WTC11 (cell line): ENCODE measurements around the gene FOXN3. TPM values are rescaled to one million over a fixed set of nuclear protein-coding genes. Genes with fewer than 3 reads are reported as not detected.

Experiments used
- ATAC-seq: fragments of 200-7000 bp; cut with Tn5 transposase; 2 replicates; pipeline ENCODE4 v1.10.0; 2021; ENCODE audit warnings: mild to moderate bottlenecking, moderate library complexity
- CTCF ChIA-PET: fragments of 300-600 bp; sonication (Branson Sonifier 250); formaldehyde crosslinking; loops from one replicate; lab custom pipeline; 2021; ENCODE audit warnings: antibody characterized with exemption; lab: Charles Lee
- POLR2A ChIA-PET: fragments of 350-600 bp; sonication (Branson Sonifier 250); formaldehyde crosslinking; loops from one replicate; lab custom pipeline; 2021; ENCODE audit warnings: antibody characterized with exemption; lab: Charles Lee
- DNase-seq: peaks from one replicate; pipeline ENCODE4 v3.0.0; 2021; ENCODE audit warnings: low spot score
- H3K27ac Mint-ChIP-seq: 2 replicates; pipeline ENCODE4 v1.8.0; 2021; ENCODE audit warnings: mixed read lengths
- H3K27me3 Mint-ChIP-seq: 2 replicates; pipeline ENCODE4 v1.8.0; 2021; ENCODE audit warnings: low read depth, mild to moderate bottlenecking, moderate library complexity, mixed read lengths
- H3K36me3 Mint-ChIP-seq: 2 replicates; pipeline ENCODE4 v1.8.0; 2021; ENCODE audit warnings: mixed read lengths
- H3K4me1 Mint-ChIP-seq: 2 replicates; pipeline ENCODE4 v1.8.0; 2022; ENCODE audit warnings: mixed read lengths
- H3K4me3 Mint-ChIP-seq: 2 replicates; pipeline ENCODE4 v1.8.0; 2021; ENCODE audit warnings: mild to moderate bottlenecking, moderate library complexity, mixed read lengths
- H3K9me3 Mint-ChIP-seq: 2 replicates; pipeline ENCODE4 v1.8.0; 2021; ENCODE audit warnings: mixed read lengths
- AFF4 ChIP-seq: sonication (generic); formaldehyde crosslinking; IDR thresholded peaks from 2 replicates; pipeline ENCODE4 v1.8.1; 2023; ENCODE audit warnings: mild to moderate bottlenecking, missing genetic modification reagents, borderline replicate concordance
- ATF2 ChIP-seq: sonication (generic); formaldehyde crosslinking; IDR thresholded peaks from 2 replicates; pipeline ENCODE4 v1.8.1; 2022; ENCODE audit warnings: low read depth, missing genetic modification reagents, borderline replicate concordance
- ATF6 ChIP-seq: sonication (generic); formaldehyde crosslinking; IDR thresholded peaks from 2 replicates; pipeline ENCODE4 v1.8.1; 2023; ENCODE audit warnings: mild to moderate bottlenecking, missing genetic modification reagents
- CDX4 ChIP-seq: fragments of 250-450 bp; sonication (Bioruptor Pico); IDR thresholded peaks from 2 replicates; pipeline ENCODE4 v1.9.0; 2021; ENCODE audit warnings: moderate library complexity, mild to moderate bottlenecking, inconsistent platforms, borderline replicate concordance
- CREM ChIP-seq: sonication (generic); formaldehyde crosslinking; IDR thresholded peaks from 2 replicates; pipeline ENCODE4 v1.8.1; 2022; ENCODE audit warnings: mild to moderate bottlenecking, missing genetic modification reagents, moderate library complexity
- E2F5 ChIP-seq: sonication (generic); formaldehyde crosslinking; IDR thresholded peaks from 2 replicates; pipeline ENCODE4 v1.8.1; 2022; ENCODE audit warnings: mild to moderate bottlenecking, moderate library complexity, missing genetic modification reagents
- ETV6 ChIP-seq: sonication (generic); formaldehyde crosslinking; IDR thresholded peaks from 2 replicates; pipeline ENCODE4 v1.8.1; 2022; ENCODE audit warnings: mild to moderate bottlenecking, missing genetic modification reagents
- FOXP1 ChIP-seq: sonication (generic); formaldehyde crosslinking; IDR thresholded peaks from 2 replicates; pipeline ENCODE4 v1.8.0; 2022; ENCODE audit warnings: missing genetic modification reagents, mild to moderate bottlenecking, moderate library complexity, borderline replicate concordance
- FOXP4 ChIP-seq: sonication (generic); formaldehyde crosslinking; IDR thresholded peaks from 2 replicates; pipeline ENCODE4 v1.8.0; 2022; ENCODE audit warnings: mild to moderate bottlenecking, missing genetic modification reagents
- GABPB1 ChIP-seq: sonication (generic); formaldehyde crosslinking; IDR thresholded peaks from 2 replicates; pipeline ENCODE4 v1.8.1; 2023; ENCODE audit warnings: mild to moderate bottlenecking, missing genetic modification reagents
- GTF2I ChIP-seq: fragments of 250-450 bp; sonication (Bioruptor Pico); conservative IDR thresholded peaks from 2 replicates; pipeline ENCODE4 v1.4.0; 2021; ENCODE audit warnings: mild to moderate bottlenecking
- MYBL2 ChIP-seq: sonication (generic); formaldehyde crosslinking; IDR thresholded peaks from 2 replicates; pipeline ENCODE4 v1.8.1; 2023; ENCODE audit warnings: mild to moderate bottlenecking, moderate library complexity, missing genetic modification reagents
- NFATC4 ChIP-seq: fragments of 250-450 bp; sonication (Bioruptor Pico); IDR thresholded peaks from 2 replicates; pipeline ENCODE4 v1.9.0; 2021; ENCODE audit warnings: mild to moderate bottlenecking
- PREB ChIP-seq: sonication (generic); formaldehyde crosslinking; IDR thresholded peaks from 2 replicates; pipeline ENCODE4 v1.8.1; 2022; ENCODE audit warnings: mild to moderate bottlenecking, missing genetic modification reagents, moderate library complexity, borderline replicate concordance
- SP1 ChIP-seq: sonication (generic); formaldehyde crosslinking; conservative IDR thresholded peaks from 2 replicates; pipeline ENCODE4 v1.8.1; 2022; ENCODE audit warnings: missing genetic modification reagents
- TEAD1 ChIP-seq: sonication (generic); formaldehyde crosslinking; IDR thresholded peaks from 2 replicates; pipeline ENCODE4 v1.8.0; 2022; ENCODE audit warnings: mild to moderate bottlenecking, missing genetic modification reagents
- total RNA-seq: library from RNA; stranded (reverse); gene quantifications from 3 replicates; pipeline ENCODE4 v1.2.3, GENCODE V29; 2021

FOXN3 gene
- total RNA-seq, 1 experiment from 2014 or later = 170 TPM

GRCh38 chr14:89443042-89443629 is 26.1 kb upstream of the FOXN3 start (continued):
- no peak for TF ChIP-seq TEAD1

- Mint-ChIP-seq H3K27ac (peak overlapping the region; percentile 100), H3K36me3 (peaks cover 3% of the 10 kb centered on the region; the same call in 1 of the 2 replicates), H3K4me3 (peak overlapping the region; percentile 49), H3K27me3 (no peaks in the 10 kb centered on the region), H3K4me1 (peaks cover 77% of the 10 kb centered on the region), H3K9me3 (no peaks in the 10 kb centered on the region; the same call in 1 of the 2 replicates)
- TF ChIP-seq NFATC4 (CRISPR knock-in tag) = no peak
- TF ChIP-seq GTF2I (CRISPR knock-in tag) = no peak
- 0 out of 2 replicates have a peak, but pooled peaks have one; percentile 8 for TF ChIP-seq ETV6
- ATAC-seq (no peak), DNase-seq (no peak)
- POLR2A ChIA-PET = interaction anchor here (1.0 to 1.1 kb wide), 2 partner anchors 18 to 24 kb away, joined by 3 to 4 read pairs; no protein-coding TSS in a partner anchor
- CTCF ChIA-PET = interaction anchor here (0.7 to 1.2 kb wide), 6 partner anchors 10 to 1273 kb away, joined by 3 to 5 read pairs (median 3); no protein-coding TSS in a partner anchor
These were observed 25.2 kb upstream of the FOXN3 start for GRCh38 chr14:89442280-89442679.

- ChIA-PET POLR2A (interaction anchor here (0.5 to 1.1 kb wide), 5 partner anchors 15 to 388 kb away, joined by 3 to 4 read pairs (median 3); no protein-coding TSS in a partner anchor), CTCF (interaction anchor here (0.7 to 1.1 kb wide), 7 partner anchors 16 to 1272 kb away, joined by 3 to 4 read pairs (median 3); no protein-coding TSS in a partner anchor)
- peak overlapping the region; percentile 100 for H3K27ac Mint-ChIP-seq
- peaks cover 85% of the 10 kb centered on the region for H3K4me1 Mint-ChIP-seq
- peaks cover 7% of the 10 kb centered on the region; the same call in 1 of the 2 replicates for H3K36me3 Mint-ChIP-seq
- H3K27me3 Mint-ChIP-seq = no peaks in the 10 kb centered on the region
- peak overlapping the region; percentile 41 for H3K4me3 Mint-ChIP-seq
- DNase-seq (peak; percentile 70), ATAC-seq (peak; percentile 80)
- H3K9me3 Mint-ChIP-seq = no peaks in the 10 kb centered on the region; the same call in 1 of the 2 replicates
- TF ChIP-seq MYBL2 (CRISPR knock-in tag) (0 out of 2 replicates have a peak, but pooled peaks have one; percentile 44), AFF4 (CRISPR knock-in tag) (0 out of 2 replicates have a peak, but pooled peaks have one; percentile 51), E2F5 (CRISPR knock-in tag) (no peak), PREB (CRISPR knock-in tag) (no peak), GABPB1 (no peak), TEAD1 (peak; percentile 72), ETV6 (peak; percentile 43; the same call in 1 of the 2 replicates), FOXP1 (0 out of 2 replicates have a peak, but pooled peaks have one; percentile 35), CREM (CRISPR knock-in tag) (0 out of 2 replicates have a peak, but pooled peaks have one; percentile 44), FOXP4 (CRISPR knock-in tag) (peak; percentile 64; the same call in 1 of the 2 replicates), ATF2 (CRISPR knock-in tag) (no peak), ATF6 (CRISPR knock-in tag) (no peak), CDX4 (CRISPR knock-in tag) (no peak), SP1 (peak; percentile 53; the same call in 1 of the 2 replicates)
These were observed 24.2 kb upstream of the FOXN3 start for GRCh38 chr14:89440986-89441909.
